Panc1 (cell line): ENCODE data around the gene BMP2K. TPM values are rescaled to one million over a fixed set of nuclear protein-coding genes. Genes with fewer than 3 reads are reported as not detected.

Experiments used
- ATAC-seq: fragments of 200-7000 bp; cut with Tn5 transposase; 2 replicates; pipeline ENCODE4 v1.9.1; 2020; ENCODE audit warnings: mild to moderate bottlenecking, moderate library complexity
- BruUV-seq: library from RNA; stranded (reverse); fragments of 400-500 nt; replicated peaks from 2 replicates; lab custom pipeline; 2021; lab: Mats Ljungman, UMichigan
- CTCF ChIA-PET: fragments of 300-600 bp; sonication (Branson Sonifier 250); formaldehyde crosslinking; loops from one replicate; lab custom pipeline; 2022; ENCODE audit warnings: antibody characterized with exemption; lab: Charles Lee
- POLR2A ChIA-PET: fragments of 300-600 bp; sonication (Branson Sonifier 250); formaldehyde crosslinking; loops from one replicate; lab custom pipeline; 2022; ENCODE audit warnings: antibody characterized with exemption; lab: Charles Lee
- DNase-seq: peaks from one replicate; pipeline ENCODE4 v3.0.0-alpha.2; 2010; ENCODE audit warnings: low read depth, low spot score
- H3K27ac ChIP-seq: 2 replicates; pipeline ENCODE4 v1.5.1; 2011; ENCODE audit warnings: mild to moderate bottlenecking, low read length, inconsistent platforms
- H3K27me3 ChIP-seq: fragments of 200-500 bp; sonication (Bioruptor generic); 2 replicates; pipeline ENCODE4 v1.6.0; 2014; ENCODE audit warnings: low read length, inconsistent platforms; ENCODE audit not compliant: control insufficient read depth, insufficient read depth
- H3K36me3 ChIP-seq: fragments of 200-500 bp; sonication (Bioruptor generic); 2 replicates; pipeline ENCODE4 v1.5.1; 2014; ENCODE audit warnings: inconsistent platforms, mild to moderate bottlenecking, low read length, moderate library complexity; ENCODE audit not compliant: control insufficient read depth, insufficient read depth
- H3K4me1 ChIP-seq: 2 replicates; pipeline ENCODE4 v1.5.1; 2011; ENCODE audit warnings: inconsistent platforms, mild to moderate bottlenecking, low read length, moderate library complexity; ENCODE audit not compliant: control insufficient read depth, insufficient read depth
- H3K4me3 ChIP-seq, 2 experiments: 2 replicates each; pipeline ENCODE4 v1.5.1; 2011 to 2012; ENCODE audit warnings: low read depth in 2 of 2, low read length in 2 of 2, mild to moderate bottlenecking in 2 of 2, inconsistent platforms in 1 of 2, moderate library complexity in 1 of 2
- H3K9me3 ChIP-seq: fragments of 200-500 bp; sonication (Bioruptor generic); 2 replicates; pipeline ENCODE4 v1.5.1; 2014; ENCODE audit warnings: low read depth, mild to moderate bottlenecking, inconsistent platforms, low read length, moderate library complexity; ENCODE audit not compliant: control insufficient read depth, insufficient read depth
- POLR2AphosphoS5 ChIP-seq: IDR thresholded peaks from 2 replicates; pipeline ENCODE4 v1.6.1; 2012; ENCODE audit warnings: mild to moderate bottlenecking, low read depth, low read length, moderate library complexity
- SIN3A ChIP-seq: IDR thresholded peaks from 2 replicates; pipeline ENCODE4 v1.6.1; 2012; ENCODE audit warnings: low read depth, mild to moderate bottlenecking, low read length, moderate library complexity, borderline replicate concordance; ENCODE audit not compliant: insufficient read depth
- TCF7L2 ChIP-seq: IDR thresholded peaks from 2 replicates; pipeline ENCODE4 v1.6.1; 2011; ENCODE audit warnings: mild to moderate bottlenecking, low read depth, low read length, inconsistent platforms
- in situ Hi-C: cut with HindIII; loops from 2 replicates; pipeline ENCODE4 v1.10.0; 2016; ENCODE audit warnings: low sequenced_read_pairs, low pct_unique_long_range_greater_than_20kb
- intact Hi-C: fragments of 100-400 bp; cut with micrococcal nuclease; formaldehyde crosslinking; loops from one replicate; pipeline ENCODE4 v1.10.0; 2022; ENCODE audit not compliant: unreplicated experiment
- total RNA-seq: library from RNA; stranded (reverse); gene quantifications from one replicate; pipeline ENCODE4 v1.2.1, GENCODE V29; 2021; ENCODE audit not compliant: unreplicated experiment
- TF ChIP-seq, protein P1 (sequence below), 2 experiments: IDR thresholded peaks; 2 replicates each; pipeline ENCODE4 v1.6.1; 2011 to 2012; ENCODE audit warnings: low read depth in 2 of 2, control low read depth in 1 of 2, low read length in 1 of 2, mild to moderate bottlenecking in 1 of 2, moderate library complexity in 1 of 2; ENCODE audit not compliant: insufficient read depth in 1 of 2
- TF ChIP-seq, protein P2 (sequence below): fragments of 450-650 bp; IDR thresholded peaks from 2 replicates; pipeline ENCODE4 v1.5.1; 2017; ENCODE audit warnings: mild to moderate bottlenecking

The BMP2K gene
- total RNA-seq, 1 experiment from 2014 or later, result 23.3 TPM

DNA sequence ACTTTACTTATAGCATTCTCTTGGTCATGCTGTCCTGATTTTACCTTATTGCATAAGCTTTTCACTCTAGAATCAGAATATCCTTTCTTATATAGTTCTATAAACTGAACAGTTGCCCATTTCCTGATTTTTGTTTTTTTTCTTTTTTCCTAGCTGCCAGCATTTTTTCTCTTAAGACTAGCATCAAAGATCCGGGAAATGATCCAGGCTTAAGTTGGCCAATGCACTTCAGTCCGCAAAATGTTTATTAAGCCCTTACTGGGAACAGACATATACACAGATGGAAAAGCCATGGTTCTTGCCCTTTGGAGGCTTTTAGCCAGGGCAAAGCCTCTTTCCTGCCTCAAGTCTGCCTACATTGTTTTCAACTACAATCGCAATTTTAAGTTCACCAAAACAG, 10.1 kb upstream of the BMP2K start:
- no peak overlapping the region for H3K4me3 ChIP-seq
- no peak for TF ChIP-seq POLR2AphosphoS5
- no peak for TF ChIP-seq SIN3A
- TF ChIP-seq TCF7L2, result no peak
- TF ChIP-seq, protein P1, sequence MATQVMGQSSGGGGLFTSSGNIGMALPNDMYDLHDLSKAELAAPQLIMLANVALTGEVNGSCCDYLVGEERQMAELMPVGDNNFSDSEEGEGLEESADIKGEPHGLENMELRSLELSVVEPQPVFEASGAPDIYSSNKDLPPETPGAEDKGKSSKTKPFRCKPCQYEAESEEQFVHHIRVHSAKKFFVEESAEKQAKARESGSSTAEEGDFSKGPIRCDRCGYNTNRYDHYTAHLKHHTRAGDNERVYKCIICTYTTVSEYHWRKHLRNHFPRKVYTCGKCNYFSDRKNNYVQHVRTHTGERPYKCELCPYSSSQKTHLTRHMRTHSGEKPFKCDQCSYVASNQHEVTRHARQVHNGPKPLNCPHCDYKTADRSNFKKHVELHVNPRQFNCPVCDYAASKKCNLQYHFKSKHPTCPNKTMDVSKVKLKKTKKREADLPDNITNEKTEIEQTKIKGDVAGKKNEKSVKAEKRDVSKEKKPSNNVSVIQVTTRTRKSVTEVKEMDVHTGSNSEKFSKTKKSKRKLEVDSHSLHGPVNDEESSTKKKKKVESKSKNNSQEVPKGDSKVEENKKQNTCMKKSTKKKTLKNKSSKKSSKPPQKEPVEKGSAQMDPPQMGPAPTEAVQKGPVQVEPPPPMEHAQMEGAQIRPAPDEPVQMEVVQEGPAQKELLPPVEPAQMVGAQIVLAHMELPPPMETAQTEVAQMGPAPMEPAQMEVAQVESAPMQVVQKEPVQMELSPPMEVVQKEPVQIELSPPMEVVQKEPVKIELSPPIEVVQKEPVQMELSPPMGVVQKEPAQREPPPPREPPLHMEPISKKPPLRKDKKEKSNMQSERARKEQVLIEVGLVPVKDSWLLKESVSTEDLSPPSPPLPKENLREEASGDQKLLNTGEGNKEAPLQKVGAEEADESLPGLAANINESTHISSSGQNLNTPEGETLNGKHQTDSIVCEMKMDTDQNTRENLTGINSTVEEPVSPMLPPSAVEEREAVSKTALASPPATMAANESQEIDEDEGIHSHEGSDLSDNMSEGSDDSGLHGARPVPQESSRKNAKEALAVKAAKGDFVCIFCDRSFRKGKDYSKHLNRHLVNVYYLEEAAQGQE (IDR thresholded peaks at IDR 0.05; ENCODE audit: insufficient read depth in 1 of 2, low read depth in 2 of 2, low read length in 1 of 2), result no peak
- TF ChIP-seq, protein P2, sequence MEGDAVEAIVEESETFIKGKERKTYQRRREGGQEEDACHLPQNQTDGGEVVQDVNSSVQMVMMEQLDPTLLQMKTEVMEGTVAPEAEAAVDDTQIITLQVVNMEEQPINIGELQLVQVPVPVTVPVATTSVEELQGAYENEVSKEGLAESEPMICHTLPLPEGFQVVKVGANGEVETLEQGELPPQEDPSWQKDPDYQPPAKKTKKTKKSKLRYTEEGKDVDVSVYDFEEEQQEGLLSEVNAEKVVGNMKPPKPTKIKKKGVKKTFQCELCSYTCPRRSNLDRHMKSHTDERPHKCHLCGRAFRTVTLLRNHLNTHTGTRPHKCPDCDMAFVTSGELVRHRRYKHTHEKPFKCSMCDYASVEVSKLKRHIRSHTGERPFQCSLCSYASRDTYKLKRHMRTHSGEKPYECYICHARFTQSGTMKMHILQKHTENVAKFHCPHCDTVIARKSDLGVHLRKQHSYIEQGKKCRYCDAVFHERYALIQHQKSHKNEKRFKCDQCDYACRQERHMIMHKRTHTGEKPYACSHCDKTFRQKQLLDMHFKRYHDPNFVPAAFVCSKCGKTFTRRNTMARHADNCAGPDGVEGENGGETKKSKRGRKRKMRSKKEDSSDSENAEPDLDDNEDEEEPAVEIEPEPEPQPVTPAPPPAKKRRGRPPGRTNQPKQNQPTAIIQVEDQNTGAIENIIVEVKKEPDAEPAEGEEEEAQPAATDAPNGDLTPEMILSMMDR, result no peak
- no peaks in the 10 kb centered on the region for H3K4me1 ChIP-seq
- no peak for ATAC-seq
- in situ Hi-C loops, result no loop called here
- DNase-seq, result no peak
- no peaks in the 10 kb centered on the region; the same call in none of the 2 replicates for H3K27me3 ChIP-seq
- POLR2A ChIA-PET, result no interaction called here
- H3K27ac ChIP-seq, result no peak overlapping the region
- intact Hi-C loops, result no loop called here
- no TSS peak for BruUV-seq
- no peaks in the 10 kb centered on the region for H3K9me3 ChIP-seq
- H3K36me3 ChIP-seq, result no peaks in the 10 kb centered on the region
- CTCF ChIA-PET, result no interaction called here

DNA sequence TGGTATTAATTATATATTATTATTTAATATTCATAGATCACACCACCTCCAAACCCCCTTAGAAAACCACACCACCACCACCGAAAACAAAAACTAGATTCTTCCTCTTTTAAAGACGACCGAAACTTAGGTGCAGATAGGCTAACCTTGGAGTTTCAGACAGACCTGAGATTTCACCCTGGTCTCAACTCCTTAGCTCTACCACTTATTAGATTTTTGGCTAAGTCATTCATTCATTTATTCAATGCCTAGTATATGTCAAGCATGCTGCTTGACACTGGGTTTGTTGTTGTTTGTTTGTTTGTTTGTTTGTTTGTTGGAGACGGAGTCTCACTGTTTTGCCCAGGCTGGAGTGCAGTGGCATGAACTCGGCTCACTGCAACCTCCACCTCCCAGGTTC, 9.5 kb upstream of the BMP2K start:
- TF ChIP-seq, protein P2, result no peak
- TF ChIP-seq SIN3A (no peak), POLR2AphosphoS5 (no peak), TCF7L2 (no peak)
- TF ChIP-seq, protein P1 (IDR thresholded peaks at IDR 0.05; ENCODE audit: insufficient read depth in 1 of 2, low read depth in 2 of 2, low read length in 1 of 2), result no peak
- in situ Hi-C loops, result no loop called here
- no peaks in the 10 kb centered on the region; the same call in none of the 2 replicates for H3K27me3 ChIP-seq
- no TSS peak for BruUV-seq
- H3K27ac ChIP-seq, result no peak overlapping the region
- POLR2A ChIA-PET, result no interaction called here
- H3K9me3 ChIP-seq, result no peaks in the 10 kb centered on the region
- CTCF ChIA-PET, result no interaction called here
- intact Hi-C loops, result no loop called here
- no peaks in the 10 kb centered on the region for H3K36me3 ChIP-seq
- DNase-seq (no peak), ATAC-seq (no peak)
- no peak overlapping the region for H3K4me3 ChIP-seq
- H3K4me1 ChIP-seq, result no peaks in the 10 kb centered on the region
